GM20431 (cell line): ENCODE results near the gene LHX2.
"Not testable (repeated sequence)": the region's sequence is repeated elsewhere in the genome, so short reads cannot be mapped to it uniquely, and the experiment has no call there.

Experiments used
- in situ Hi-C: fragments of 300-500 bp; cut with MseI, MboI; formaldehyde crosslinking; loops from one replicate; pipeline ENCODE4 v1.15.0; 2020; ENCODE audit warnings: low sequenced_read_pairs; ENCODE audit not compliant: unreplicated experiment

Gene LHX2, protein sequence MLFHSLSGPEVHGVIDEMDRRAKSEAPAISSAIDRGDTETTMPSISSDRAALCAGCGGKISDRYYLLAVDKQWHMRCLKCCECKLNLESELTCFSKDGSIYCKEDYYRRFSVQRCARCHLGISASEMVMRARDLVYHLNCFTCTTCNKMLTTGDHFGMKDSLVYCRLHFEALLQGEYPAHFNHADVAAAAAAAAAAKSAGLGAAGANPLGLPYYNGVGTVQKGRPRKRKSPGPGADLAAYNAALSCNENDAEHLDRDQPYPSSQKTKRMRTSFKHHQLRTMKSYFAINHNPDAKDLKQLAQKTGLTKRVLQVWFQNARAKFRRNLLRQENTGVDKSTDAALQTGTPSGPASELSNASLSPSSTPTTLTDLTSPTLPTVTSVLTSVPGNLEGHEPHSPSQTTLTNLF

DNA sequence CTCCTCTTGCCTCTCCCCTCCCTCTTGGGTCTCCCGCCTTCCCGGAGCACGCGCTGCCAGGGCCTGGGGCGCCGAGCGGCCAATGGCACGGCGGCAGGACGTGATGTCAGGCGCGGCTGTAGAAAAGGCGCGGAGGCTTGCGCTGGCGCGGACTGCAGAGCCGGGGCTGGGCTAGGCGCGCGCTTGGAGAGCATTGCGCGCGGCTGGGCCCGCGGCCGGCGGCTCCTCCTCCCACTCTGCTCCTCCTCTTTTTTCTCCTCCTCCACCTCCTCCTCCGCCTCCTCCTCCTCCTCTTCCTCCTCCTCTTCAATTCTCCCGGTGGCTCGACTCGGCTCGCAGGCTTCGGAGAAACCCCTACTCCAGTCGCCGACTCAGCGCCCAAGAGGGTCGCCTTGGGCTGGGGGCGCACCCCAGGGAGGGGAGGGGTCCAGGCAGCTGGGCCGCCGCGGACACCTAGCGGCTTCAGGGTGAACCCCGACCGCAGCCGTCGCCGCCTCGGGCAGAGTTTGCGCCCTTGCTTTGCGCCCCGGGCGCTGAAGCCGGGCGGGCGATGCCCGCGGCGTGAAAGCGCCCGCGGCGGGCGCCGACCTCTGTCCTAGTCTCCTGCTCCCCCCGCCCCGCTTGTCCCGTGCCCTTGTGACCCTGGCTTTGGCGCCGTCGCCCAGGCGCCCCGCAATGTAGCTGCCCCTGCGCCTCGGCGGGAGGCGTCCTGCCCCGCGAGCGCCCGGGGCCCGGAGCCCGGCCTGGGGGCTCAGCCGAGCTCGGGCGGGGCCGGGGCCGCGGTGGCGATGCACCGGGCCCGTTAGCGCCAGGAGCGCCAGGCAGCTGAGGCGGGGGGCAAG lies at the start of gene LHX2:
Gene LHX2, plus strand, starts transcription at position 309 of the 842 bp plus-strand sequence. CDS start 581 bp downstream, outside the sequence.
- in situ Hi-C loops: no loop called here

DNA sequence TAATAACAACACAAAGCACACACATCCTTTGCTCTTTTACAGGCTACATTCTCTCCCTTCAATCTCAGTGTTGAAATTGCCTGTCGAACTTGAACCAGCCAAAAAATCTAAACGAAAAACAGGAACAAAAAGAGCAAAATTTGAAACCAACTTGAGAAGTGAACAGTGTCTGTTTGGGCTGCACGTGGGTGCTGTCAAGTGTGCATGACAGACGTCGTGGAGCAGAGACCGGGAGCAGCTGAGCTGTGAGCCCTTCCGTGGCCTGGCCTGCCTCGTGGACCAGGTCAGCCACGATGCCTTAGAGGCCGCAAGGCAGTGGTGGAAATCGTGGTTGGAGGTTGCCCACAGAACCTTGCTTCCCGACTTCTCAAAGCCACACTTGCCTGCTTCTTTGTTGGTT lies 46.8 kb upstream of the LHX2 start:
- in situ Hi-C loops: no loop called here

DNA sequence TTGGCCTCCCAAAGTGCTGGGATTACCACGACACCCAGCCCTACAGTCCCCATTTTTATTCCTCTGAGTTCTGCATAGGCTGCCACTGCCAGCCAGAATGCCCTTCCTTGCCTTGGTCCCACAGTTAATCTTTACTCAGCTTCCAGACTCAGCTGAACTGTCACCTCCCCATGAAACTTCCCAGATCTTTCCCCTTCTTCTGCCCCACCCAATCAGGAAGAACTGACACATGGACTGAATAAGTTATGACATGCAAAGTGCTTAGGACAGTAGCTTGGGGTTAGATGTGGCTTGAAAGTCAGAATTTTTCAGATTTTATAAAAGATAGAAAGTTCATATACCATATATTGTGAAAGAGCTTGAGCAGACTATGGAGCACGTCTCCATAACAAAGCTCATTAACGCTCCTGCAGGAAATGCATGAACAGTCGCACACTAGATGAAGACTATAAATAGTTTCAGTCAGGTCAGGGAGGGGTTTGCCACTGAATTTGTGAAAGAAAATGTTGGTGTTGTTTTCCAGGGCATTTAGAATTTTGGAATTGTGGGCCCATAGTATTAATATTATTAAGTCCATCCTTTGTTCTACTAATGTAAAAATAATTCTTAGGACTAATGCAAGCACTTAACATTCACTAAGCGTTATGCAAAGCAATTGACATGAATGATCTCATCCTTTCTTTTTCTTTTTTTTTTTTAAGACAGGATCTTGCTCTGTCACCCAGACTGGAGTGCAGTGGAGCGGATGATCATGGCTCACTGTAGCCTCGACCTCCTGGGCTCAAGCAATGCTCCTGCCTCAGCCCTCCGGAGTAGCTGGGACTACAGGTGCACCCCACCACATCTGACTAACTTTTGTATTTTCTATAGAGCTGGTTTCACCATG lies 45.5 kb upstream of the LHX2 start:
- in situ Hi-C loops: no loop called here

DNA sequence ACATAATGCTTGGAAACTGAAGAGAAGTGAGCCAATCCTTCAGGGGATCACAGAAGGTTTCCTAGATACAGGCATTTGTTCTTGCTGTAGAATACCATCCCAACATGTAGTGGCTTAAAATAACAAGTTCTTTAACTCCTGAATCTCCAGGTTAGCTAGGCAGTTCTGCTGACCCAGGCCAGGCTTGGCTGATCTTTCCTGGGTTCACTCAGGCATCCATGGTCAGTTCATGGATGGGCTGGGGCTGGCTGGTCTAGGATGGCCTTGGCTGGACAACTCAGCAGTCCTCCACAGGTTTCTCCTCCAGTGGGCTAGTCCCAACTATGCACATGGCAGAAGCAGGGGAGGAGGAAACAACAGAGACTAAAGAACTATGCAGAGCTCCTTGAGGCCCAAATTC lies 44.2 kb upstream of the LHX2 start:
- in situ Hi-C loops: no loop called here

DNA sequence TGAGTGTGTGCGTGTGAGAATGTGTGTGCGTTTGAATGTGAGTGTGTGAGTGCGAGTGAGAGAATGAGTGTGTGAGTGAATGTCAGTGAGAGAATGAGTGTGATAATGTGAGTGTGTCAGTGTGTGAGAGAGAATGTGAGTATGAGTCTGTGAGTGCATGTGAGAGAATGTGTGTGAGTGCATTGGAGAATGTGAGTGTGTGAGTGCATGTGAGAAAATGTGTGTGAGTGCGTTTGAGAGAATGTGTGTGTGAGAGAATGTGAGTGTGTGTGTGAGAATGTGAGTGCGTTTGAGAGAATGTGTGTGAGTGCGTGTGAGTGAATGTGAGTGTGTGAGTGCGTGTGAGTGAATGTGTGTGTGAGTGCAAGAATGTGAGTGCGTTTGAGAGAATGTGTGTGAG lies 39.0 kb upstream of the LHX2 start:
- in situ Hi-C loops: no loop called here

DNA sequence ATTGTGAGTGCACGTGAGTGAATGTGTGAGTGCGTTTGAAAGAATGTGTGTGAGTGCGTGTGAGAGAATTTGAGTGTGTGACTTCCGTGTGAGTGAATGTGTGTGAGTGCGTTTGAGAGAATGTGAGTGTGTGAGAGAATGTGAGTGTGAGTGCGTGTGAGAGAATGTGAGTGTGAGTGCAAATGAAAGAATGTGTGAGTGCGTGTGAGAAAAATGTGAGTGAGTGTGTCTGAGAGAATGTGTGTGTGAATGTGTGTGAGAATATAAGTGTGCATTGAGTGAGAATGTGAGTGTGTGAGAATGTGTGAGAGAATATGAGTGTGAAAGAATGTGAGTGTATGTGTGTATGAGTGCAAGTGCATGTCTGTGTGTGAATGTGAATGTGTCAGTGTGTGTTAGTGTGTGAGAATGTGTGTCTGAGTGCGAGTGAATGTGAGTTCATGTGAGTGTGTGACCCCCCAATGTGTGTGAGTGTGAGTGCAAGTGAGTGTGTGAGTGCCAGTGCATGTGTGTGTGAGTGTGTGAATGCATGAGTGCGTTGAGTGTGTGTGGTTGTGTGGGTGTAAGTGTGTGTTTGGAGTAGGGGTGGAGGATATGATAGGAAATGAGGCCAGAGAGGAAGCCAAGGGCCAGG lies 37.9 kb upstream of the LHX2 start:
- in situ Hi-C loops: no loop called here

DNA sequence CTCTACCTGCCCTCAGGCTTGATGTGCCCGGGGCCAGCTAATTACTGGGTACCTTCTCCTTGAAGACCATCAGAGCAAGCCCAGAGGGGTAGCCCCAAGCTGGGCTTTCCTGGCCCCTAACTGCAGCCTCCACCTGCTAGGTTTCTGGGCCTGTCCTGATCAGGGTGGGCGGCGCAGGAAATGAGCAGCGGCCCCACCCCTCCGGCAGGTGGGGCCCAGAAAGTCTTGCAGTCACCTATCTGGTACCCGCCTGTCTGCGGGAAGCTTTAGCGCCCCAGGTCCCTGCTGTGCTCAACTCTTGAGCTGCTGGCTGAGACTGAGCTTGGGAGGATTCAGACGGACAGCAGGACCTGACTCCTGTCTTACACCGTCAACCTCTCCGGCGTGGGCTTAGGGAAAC lies 37.1 kb upstream of the LHX2 start:
- in situ Hi-C loops: no loop called here

DNA sequence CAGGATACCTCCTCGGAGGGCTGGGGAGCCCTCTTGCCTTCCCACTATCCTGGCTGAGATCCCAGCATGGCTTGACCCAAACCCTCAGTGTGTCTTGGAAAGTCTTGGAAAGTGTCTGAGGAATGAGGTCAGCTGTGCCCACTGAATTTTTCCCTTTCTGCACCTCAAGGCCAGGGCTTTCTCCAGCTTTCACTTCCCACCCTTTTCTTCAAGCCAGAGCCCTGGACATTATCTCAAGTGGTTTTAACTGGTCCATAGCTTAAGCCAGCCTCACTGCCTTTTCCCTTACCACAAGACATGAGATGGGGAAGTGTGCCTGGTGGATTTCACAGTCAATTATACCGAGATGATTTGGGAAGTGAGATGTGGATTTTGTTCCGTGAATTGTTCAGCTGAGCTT lies 35.7 kb upstream of the LHX2 start:
- in situ Hi-C loops: no loop called here

DNA sequence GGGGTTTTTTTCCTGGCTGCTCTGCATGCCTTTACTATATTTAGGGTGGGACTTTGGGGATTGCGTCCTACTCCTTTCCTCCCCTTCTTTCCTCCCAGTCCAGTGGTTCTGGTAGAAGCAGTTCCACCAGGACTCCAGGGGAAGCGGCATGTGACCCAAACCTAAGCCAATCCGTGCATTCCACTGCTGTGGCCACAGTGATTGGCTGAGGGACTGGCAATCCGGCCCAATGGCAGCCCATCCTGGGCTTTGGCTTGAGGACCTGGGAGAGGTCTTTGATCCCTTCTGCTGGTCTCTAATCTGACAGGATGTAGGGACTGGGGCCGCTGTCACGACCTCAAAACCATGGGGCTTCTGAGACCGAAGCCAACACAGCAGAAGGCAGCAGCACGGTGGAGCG lies 35.0 kb upstream of the LHX2 start:
- in situ Hi-C loops: not testable (repeated sequence)

DNA sequence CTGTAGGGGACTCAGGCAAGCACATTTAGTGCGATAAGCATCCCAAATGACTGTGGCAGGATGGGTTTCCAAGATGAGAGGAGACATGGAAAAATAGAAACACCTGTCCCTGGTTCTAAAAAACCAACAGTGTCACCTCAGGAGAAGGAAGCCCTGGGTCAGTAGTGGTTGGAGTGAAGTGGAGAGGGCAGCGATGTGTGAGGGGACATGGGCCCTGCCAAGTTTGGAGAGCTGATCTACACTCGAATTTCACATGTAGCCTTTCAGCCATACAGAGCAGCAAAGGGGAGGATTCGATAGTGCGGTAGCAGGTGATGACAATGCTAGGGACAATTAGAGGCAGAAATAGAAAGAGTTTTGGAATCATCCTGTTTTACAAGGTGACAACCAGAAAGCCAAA lies 32.6 kb upstream of the LHX2 start:
- in situ Hi-C loops: no loop called here

DNA sequence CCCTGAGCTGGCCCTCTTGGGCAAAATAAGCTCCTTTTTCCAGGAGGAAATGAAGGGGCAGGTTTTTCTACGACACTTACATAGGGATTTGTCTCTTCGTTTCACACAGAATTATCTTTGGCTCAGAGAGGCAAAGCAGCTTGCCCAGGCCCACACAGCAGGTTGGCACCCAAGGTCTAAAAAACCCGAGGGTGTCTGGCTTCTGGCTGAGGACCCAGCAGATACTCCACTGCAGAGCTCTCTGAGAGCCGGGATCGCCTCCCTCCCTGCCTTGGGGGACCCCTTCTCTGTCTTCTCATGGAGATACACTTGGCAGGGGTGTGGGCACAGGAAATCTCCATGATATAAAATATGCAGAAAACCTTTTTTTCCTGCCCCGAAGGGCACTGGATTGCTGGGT lies 29.0 kb upstream of the LHX2 start:
- in situ Hi-C loops: no loop called here

DNA sequence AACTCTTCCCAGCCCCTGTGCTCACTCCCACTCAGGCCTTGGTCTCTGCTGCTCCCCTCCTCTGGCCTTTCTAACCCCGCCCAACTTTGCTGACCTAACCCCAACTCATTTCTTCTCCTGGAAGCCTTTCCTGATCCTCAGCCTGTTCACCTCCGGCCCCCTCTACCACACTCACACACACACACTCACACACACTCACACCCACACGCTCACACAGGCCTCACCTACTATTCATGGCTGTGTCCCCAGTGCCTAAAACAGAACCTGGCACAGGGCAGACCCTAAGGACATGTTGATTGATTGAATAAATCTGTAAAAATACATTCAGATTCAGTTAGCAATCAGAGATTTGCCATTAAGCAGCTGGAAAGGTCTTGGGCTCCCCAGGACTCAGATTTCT lies 28.5 kb upstream of the LHX2 start:
- in situ Hi-C loops: no loop called here

DNA sequence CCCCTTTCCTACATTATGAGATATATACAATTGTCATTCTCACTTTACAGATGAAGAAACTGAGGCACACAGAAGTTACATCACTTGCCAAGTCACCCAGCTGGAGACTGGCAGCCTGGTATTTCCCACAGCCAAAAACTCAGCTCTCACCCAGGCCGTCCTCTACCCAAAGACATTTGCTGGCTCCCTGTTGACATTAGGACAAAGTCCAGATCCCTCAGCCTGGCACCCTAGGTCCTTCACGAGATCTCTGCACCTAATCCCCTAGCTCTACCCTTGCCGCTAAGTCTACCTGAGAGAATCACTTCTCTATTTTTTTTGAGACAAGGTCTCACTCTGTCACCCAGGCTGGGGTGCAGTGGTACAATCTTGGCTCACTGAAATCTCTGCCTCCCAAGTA lies 26.8 kb upstream of the LHX2 start:
- in situ Hi-C loops: no loop called here

DNA sequence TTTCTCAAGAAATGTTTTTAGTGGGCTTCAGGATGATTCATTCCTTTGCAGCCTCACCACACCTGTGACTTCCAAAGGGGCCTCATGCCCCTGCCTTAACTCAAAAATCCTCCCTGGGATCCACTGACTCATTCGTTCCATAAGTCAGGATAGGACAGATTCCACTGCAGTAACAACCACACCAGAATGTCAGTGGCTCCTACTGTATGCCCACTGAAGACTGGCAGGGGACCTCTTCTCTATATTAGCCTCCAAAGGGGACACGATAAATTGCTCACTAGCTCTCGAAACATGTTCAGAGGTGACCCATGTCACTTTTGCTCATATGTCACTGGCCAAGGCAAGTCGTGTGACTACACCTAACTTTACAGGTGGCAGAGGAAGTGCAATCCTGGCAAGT lies 25.7 kb upstream of the LHX2 start:
- in situ Hi-C loops: no loop called here

DNA sequence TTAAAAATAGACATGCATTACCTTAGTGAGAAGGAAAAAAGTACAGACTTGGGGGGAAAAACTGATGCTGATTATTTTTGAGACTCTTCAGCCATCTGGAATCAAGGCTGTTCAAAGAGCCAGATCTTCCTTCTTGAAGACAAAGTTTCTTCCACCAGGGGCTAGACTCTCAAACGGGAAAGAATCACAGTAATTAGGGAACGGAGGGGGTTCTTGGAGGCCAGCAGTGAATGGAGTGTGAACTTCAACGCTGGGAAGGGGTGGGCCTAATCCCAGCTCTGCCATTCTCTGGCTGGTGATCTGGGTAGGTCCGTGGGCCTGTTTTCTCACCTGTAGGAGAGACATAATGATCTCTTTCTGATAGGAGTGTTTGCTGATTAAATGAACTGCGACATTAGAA lies 21.1 kb upstream of the LHX2 start:
- in situ Hi-C loops: no loop called here

DNA sequence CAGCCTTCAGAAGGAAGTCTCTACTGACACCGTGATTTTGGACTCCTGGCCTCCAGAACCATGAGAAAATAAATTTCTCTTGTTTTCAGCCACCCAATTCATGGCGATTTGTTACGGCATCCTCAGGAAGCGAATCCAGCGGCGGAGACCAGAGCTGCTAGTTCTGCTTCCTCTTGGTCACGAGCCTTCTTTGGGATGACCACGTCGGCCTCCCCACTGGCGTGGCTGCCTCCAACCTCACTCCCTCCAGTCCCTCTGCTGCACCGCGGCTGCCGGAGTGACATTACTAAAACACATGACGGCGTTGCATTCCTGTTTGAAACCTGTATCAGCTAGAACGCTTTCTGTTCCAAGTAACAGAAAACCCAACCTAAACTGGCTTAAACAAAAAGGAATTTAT lies 18.9 kb upstream of the LHX2 start:
- in situ Hi-C loops: not testable (repeated sequence)

DNA sequence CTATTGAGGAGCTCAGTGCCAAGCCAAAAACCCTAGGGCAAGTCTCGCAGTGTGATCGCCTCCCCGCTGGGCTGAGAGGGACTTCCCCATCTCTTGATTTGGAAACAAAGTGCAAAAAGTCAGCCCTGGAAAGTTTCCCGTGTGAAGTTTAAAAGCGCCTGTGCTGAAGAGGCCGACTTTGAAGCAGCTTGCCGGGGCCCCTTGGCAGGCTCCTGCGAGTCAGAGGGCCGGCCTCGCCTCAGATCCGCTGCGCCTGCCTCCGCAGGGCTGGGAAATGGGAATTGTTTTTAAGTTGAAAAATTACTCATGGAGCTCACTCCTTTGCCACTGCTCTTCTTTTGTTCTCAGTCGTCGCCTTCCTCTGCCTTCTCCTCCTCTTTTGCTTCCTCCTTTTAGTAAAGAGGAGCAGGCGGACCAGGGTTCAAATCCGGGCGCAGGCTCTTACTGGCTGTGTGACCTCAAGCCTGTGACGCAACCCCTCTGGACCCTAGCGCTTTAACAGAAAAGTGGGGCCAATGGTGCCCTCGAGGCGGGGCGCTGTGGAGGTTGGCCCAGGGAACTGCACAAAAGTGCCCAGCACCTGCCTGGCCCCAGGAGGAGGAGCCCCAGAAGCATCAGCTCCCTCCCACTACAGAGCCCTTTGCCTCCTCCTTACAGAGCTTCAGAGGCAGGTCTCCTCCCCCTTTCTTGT lies 14.7 kb upstream of the LHX2 start:
- in situ Hi-C loops: no loop called here

DNA sequence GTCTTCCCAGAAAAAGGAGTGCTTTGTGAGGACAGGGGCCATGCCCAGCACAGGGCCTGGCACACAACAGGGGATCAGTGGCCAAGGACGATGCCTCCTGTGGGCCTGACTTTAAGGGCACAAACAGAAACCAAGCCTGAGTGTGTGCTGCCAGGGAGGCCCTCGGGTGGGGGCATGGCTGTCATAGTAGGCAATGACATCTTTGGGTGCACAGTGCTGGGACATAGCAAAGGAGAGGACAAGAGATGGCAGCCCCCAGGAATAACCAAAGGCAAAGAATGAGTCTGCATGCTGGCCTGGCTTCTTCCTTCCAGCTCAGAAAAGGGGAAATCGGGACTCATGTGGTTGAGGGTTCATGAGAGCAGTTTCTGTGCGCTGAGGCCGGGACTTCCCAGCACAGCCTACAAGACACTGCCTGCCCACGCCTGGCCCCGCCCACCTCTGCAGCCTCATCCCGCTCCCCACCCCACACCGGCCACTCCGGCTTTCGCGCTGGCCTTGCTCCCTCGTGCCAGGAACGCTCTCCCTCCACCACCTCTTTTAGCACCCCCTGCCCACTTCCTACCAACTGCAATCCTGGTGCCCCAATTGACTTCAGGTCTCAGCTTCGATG lies 13.8 kb upstream of the LHX2 start:
- in situ Hi-C loops: no loop called here

DNA sequence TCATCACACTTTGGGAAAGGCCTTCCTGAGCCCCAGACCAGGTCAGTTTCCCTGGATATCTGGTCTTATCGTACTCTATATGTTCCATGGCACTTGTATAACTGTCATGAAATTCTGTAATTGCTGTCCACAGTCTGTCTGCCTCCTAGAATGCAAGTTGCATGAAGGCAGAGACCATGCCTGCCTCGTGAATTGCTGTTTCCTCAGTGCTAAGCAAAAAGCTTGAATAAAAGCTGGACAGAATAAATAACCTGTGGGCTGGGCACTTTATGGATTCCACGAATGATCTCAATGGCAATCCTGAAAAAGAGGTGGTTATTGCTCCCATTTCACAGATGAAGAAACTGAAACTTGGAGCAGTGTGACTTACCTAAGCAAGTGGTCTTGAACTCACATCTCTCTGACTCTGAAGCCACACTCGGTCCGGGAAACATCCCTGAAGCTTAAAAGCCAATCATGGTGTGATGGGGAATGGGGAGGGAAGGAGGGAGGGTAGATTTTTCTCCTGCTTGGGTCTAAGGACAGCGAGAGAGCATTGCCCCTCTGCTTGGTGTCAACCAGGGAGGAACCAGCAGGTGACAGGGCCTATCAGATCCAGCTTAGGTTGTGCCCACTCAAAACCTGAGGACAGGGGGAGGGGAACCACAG lies 13.2 kb upstream of the LHX2 start:
- in situ Hi-C loops: no loop called here
